ENCODE measurements around the gene NDUFB10.

Gene NDUFB10

DNA sequence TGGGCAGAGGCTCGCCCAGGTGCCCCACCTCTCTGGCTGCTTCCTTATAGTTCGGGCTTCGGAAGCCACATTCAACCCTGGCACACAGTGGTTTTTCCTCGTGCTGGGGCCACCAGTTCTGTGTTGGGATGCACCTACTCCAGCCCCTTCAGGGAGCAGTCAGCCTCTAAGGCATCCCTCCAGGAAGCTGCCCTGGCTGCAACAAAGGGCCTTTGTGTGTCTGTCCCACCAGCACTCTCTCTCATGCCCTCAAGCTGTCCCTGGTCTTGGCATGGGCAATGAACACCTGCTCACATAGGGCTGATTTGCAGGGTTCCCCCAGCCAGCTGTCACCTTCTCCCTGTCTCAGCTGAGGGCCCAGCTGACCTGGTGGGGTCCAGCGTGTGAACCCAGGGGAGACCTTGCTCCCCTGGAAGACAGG is 22.7 kb downstream of the NDUFB10 start:
- no peak for DNase-seq (ENCODE audit: extremely low read depth in 1 of 2, low read depth in 1 of 2)

DNA sequence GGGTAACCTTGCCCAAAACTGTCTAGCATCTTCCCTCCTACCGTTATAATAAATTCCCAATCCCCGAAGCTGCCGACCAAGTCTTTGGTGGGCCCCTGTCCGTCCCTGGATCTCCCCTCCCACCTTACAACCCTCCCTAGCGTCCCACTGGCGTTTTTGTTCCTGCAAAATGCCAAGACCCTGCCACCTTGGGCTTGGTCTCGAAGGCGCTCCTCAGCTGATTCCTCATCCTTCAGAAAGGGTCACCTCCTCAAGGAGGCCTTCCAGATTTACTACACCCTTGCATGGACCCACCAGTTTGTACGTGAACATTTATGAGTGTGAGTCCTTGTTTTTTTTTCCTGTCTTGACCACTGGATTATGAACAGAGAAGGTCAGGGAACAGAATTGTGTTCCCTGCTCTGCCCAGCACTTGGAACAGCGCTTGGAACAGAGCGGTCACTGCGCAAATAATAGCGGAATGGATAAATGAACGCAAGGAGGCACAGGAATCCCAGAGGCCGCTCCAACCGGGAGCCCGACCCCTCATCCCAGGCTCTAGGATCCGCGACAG is 23.7 kb downstream of the NDUFB10 start:
- no peak for DNase-seq (ENCODE audit: extremely low read depth in 1 of 2, low read depth in 1 of 2)

DNA sequence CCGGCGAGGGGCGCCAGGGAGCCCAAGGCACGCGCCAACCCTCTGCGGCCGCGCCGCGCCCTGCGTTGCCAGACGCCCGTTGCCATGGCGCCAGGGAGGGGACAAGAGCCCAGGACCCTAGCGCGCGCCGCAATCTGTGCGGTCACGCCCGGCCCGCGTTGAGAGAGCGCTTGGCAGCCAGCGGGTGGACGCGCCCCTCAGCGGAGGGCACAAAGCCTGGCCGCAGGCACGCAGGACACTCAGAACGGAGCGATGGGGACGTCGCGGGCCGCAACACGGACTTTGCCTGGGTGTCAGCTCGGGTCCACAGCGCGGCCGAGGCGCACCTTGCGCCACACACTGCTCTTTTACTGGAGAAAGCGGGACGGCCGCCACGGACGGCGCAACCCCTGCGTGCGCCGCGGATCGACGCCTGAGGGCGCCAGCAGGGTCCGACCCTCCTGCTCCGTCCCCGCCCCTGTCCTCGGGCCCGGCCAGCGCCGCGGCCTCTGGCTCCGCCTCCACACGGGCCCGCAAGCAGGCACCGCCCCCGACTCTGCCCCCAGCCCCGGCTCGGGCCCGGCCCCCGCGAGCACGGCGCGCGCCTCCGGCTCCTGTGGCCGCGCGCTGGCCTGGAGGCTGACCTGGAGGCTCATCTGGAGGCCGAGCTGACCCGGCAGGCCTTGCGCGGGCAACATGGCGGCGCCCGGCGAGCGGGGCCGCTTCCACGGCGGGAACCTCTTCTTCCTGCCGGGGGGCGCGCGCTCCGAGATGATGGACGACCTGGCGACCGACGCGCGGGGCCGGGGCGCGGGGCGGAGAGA is 24.4 kb downstream of the NDUFB10 start, which contains the start of gene GFER:
Gene GFER (plus strand): TSS at position 650 of the 803 bp plus-strand sequence. CDS start 26 bp downstream, at position 676.
- peak; percentile 64 to 70 for DNase-seq (ENCODE audit: extremely low read depth in 1 of 2, low read depth in 1 of 2)

DNA sequence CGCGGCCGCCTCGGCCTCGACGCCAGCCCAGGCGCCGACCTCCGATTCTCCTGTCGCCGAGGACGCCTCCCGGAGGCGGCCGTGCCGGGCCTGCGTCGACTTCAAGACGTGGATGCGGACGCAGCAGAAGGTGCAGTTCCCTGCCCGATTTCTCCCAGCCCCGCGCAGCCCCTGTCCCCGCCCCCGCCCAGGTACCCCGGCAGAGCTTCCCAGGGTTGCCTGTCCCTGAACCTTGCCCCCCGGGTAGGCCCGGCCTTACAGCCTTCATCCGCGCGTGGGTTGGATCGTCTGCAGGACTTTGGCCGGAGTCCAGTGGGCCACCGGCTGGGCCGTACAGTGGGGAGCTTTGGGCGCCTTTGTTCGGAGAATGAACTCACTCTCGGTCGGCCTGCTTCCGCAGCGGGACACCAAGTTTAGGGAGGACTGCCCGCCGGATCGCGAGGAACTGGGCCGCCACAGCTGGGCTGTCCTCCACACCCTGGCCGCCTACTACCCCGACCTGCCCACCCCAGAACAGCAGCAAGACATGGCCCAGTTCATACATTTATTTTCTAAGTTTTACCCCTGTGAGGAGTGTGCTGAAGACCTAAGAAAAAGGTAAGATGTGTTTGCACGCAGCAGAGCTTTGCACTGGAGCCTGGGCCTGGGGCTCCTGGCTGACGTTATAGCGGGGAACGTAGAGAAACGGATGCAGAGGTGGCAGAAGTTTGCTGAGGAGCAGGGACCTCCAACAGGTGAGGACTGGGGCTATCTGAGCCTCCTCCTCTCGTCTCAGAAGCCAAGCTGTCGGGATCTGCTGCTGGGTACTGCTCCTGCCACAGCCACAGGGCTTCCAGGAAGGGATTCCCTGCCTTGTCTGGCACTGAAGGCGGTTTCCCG is 25.2 kb downstream of the NDUFB10 start:
- DNase-seq (ENCODE audit: extremely low read depth in 1 of 2, low read depth in 1 of 2), result no peak

DNA sequence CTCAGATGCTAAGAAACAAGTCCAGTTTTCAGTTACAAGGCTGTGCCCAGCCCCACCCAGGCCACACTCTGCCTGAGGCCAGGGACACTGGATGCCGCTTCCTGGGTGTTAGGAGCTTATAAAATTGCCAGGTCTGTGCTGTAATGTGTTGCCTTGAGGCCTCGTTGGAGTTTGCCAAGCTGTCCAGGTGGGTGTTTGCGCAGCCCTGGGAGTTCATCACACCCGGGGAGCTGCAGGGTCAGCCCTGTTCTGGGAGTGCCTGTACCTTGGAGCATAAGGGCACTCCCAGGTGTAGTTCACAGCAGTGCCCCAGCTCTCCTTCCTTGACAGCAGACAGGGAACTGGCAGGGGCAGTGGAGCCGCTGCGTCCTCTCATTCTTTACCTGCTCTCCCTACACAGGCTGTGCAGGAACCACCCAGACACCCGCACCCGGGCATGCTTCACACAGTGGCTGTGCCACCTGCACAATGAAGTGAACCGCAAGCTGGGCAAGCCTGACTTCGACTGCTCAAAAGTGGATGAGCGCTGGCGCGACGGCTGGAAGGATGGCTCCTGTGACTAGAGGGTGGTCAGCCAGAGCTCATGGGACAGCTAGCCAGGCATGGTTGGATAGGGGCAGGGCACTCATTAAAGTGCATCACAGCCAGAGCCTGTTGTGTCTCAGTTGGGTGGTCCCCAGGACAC is 26.3 kb downstream of the NDUFB10 start:
- no peak for DNase-seq (ENCODE audit: extremely low read depth in 1 of 2, low read depth in 1 of 2)

DNA sequence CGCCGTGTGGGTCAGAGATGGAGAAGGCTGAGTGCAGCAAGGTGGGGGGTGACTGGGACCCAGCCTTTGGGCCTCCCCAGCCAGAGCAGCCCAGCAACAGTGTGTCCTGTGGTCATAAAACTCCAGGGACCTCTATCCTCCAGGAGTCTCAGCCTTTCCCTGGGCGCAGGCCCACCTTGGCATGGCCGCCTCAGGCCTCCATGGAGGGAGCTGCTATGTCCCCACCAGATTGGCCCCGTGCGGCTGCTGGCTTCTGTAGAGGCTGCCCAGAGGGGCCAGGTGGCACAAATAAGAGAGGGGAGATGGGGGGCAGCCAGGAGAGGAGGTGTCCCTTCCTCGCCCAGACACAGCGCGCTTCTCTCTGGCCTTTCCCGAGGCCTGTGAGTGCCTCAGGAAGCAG is 27.9 kb downstream of the NDUFB10 start:
- no peak for DNase-seq (ENCODE audit: extremely low read depth in 1 of 2, low read depth in 1 of 2)

DNA sequence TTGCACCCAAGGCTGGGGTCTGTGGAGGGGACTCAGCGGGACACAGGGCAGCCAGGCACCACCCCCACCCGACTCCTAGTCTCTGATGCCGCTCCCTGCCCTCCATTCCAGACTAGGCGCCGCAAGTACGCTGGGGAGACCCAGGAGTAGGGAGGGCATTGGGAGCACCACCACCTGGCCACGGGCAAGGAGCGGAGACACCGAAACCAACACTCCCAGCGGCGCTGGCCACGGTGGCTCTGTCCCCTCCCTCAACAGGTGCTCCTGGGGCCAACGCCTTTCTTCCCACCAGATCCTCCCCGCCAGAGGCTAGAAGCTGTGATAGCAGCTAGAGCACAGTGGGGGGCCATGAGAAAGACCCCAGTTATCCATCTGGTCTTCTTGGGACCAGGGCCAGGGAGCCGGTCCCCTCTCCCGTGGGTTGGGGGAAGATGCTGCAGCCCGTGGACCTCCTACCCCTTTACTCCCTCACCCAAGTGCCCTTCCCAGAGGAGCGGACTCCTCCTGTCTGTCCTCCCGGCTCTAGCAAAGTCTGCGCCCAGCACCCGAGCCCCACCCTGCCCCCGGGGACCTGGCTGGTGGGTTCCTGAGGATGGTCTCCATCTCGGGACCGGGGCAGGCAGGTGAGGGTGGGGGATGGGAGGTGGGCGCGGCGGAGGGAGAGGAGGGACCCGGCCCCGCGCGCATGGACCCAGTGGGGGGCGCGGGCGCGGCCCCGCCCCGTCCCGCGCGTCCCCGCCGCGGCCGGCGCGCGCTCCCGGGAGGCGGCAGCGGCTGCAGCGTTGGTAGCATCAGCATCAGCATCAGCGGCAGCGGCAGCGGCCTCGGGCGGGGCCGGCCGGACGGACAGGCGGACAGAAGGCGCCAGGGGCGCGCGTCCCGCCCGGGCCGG is 30.1 kb downstream of the NDUFB10 start, which contains the start of gene SYNGR3:
Gene SYNGR3 (plus strand): TSS at position 762 of the 892 bp plus-strand sequence. CDS start 133 bp downstream, outside the sequence.
- no peak for DNase-seq (ENCODE audit: extremely low read depth in 1 of 2, low read depth in 1 of 2)

DNA sequence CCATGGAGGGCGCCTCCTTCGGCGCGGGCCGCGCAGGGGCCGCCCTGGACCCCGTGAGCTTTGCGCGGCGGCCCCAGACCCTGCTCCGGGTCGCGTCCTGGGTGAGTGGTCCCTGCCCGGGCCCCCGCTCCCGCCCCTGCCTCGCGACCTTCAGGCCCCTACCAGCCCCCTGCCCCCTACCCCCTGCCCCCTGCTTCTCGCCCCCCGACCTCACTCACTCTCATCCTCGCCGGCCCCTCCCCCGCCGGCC is 30.7 kb downstream of the NDUFB10 start:
- no peak for DNase-seq (ENCODE audit: extremely low read depth in 1 of 2, low read depth in 1 of 2)

DNA sequence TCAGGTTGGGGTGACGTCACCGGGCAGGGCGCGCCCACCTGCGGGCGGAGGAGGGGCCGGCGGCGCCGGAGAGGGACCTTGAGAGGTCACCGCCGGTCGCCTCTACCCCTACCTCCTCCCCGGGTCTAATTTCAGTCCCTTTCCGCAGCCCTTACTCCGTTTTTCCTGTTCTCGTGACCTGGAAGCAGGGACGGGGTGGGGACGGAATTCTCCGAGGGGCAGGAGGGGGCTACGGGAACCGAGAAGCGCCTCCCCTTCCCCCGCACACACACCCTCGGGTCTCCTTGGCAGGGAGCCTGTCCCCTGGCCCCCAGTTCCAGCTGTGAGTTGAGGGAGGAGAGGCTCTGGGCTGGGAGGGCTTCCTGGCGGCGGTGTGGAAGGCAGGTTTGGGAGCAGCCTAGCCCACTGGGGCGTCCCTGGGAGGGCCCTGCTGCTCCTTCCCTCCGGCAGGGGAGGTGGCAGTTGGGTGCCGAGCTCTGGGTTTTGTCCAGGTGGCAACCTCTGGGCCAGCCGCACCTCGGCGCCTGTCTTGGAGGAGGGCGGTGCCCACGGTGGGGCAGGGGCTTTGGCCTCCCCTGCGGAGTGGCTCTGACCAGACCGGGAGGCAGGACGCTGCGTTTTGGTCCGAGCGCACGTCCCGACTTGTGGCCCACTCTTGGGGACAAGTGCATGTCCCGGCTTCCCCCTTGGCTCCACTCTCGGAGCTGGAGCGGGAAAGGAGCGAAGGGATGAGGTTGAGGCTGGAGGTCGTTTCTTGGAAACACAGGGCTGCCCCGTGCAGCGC is 31.2 kb downstream of the NDUFB10 start:
- DNase-seq (ENCODE audit: extremely low read depth in 1 of 2, low read depth in 1 of 2), result no peak

DNA sequence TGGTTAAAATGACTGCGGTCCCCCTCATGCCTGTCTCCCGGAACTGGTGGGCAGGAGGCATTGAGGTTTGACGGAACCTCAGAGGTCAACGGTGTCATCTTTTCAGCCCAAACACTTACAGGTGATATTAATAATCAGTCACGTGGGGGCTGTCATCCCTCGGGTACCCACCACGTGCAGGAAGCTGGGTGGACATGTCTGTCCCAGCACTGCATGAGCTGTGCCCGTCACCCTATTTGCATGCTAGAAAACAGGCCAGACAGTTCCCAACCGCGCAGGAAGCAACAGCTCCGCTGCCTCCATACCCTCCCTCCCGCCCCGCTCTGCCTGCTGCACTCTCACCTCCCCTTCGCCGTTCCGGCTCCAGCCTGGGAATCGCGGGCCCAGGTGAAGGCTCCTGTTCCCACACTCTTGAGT is 31.8 kb downstream of the NDUFB10 start:
- DNase-seq (ENCODE audit: extremely low read depth in 1 of 2, low read depth in 1 of 2), result no peak

DNA sequence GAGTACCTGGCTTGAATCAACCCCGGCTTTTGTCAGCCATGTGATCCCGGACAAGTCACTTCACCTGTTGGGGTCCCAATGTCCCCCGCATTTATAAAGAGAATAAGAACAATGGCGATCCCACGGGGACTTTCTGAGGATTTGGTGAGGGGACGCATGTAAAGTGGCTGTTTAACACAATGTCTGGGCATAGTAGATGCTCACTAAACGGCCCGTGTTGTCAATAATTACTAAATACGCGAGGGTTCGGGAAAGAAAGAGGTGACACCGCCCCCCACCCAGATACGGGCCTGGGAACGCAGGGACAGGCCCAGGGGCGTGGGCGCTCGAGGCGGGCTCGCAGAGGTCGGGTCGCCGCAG is 32.2 kb downstream of the NDUFB10 start:
- DNase-seq (ENCODE audit: extremely low read depth in 1 of 2, low read depth in 1 of 2), result no peak

DNA sequence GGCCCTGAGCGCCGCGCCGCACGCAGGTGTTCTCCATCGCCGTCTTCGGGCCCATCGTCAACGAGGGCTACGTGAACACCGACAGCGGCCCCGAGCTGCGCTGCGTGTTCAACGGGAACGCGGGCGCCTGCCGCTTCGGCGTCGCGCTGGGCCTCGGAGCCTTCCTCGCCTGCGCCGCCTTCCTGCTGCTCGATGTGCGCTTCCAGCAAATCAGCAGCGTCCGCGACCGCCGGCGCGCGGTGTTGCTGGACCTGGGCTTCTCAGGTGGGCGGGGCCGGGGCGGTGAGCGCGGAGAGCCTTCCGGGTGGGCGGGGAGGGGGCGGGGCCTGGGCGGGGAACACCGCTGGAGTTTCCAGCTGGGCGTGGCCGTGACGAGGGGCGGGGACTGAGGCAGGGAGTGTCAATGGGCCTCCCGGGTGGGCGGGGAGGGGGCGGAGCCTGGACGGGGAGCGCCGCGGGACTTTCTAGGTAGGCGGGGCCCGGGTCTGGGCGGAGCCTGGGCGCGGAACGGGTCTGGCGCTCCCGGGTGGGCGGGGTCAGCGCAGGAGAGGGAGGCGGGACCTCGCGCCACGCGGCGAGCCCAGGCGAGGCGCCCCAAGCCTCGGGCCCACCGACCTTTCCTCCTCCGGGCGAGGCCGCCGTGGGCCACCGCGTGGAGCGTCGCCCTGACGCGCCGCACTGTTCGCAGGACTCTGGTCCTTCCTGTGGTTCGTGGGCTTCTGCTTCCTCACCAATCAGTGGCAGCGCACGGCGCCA is 32.8 kb downstream of the NDUFB10 start:
- DNase-seq (ENCODE audit: extremely low read depth in 1 of 2, low read depth in 1 of 2), result peak; percentile 92 to 97

DNA sequence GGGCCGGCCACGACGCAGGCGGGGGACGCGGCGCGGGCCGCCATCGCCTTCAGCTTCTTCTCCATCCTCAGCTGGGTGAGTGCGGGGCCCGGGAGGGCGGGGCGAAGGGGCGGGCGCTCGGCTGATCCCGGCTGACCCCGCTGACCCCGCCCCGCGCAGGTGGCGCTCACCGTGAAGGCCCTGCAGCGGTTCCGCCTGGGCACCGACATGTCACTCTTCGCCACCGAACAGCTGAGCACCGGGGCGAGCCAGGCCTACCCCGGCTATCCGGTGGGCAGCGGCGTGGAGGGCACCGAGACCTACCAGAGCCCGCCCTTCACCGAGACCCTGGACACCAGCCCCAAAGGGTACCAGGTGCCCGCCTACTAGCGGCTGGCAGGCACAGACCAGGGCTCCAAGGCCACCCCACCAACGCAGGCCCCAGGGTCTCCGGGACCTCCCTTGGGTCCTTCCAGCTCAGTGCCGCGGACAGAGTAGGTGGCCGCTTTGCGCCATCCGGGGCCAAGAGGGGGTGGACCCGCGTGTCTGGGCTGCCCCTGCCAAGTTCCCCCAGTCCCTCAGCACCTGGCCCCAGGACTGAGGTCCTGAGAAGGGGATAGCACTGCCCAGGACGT is 33.5 kb downstream of the NDUFB10 start:
- no peak for DNase-seq (ENCODE audit: extremely low read depth in 1 of 2, low read depth in 1 of 2)

DNA sequence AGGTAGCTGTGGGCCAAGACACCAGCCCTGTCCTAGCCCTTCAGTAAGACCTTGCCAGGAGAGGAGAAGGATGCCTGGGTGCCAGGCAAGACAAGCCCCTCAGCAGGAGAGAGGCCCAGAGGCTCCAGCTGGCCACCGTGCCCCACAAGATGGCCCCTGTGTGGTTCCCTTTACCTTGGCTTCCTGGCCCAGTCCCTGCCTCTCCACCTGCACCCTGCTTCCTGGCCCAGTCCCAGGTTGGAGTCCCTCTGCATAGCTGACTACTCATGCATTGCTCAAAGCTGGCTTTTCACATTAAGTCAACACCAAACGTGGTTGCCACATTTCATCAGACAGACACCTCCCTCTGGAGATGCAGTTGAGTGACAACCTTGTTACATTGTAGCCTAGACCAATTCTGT is 34.4 kb downstream of the NDUFB10 start:
- no peak for DNase-seq (ENCODE audit: extremely low read depth in 1 of 2, low read depth in 1 of 2)

DNA sequence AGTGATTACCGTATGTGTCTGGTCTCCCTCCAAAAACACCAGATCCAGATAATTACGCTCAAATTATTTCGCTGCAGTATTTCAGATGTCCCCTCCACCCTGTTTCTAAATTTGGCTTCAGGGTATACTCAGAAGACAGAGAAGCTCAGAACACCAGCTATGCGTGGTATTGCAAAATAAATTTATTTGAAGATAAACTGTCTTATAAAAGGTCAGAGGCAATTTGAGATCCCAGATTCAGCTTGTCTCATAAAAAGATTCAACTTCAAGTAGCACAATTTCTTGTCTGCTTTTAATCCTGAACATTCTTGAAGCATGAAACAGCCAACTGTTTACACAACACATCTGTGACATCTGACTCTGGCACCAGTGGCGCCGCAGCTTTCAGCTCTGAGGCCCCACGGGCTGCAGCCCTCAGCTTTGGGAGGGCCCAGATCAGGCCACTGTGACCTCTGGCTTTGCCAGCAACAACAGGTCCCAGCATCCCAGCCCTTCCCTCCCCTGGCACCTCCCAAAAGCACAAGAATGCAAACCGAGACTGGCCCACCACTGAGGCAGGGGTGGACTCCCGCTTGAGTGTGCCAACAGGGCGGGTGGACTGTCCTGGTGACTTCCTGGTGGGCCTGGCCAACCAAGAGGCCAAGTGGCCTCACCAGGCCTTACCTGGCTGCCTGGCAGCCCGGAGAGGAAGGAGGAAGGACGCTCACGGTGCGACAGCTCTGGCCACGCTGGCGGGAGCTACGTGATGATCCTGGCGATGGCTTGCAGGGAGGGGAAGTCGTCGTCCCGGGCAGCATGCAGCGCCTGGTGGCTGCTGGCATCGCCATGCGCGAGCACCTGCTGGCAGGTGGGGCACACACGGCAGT is 38.4 kb downstream of the NDUFB10 start:
- DNase-seq (ENCODE audit: extremely low read depth in 1 of 2, low read depth in 1 of 2), result no peak

DNA sequence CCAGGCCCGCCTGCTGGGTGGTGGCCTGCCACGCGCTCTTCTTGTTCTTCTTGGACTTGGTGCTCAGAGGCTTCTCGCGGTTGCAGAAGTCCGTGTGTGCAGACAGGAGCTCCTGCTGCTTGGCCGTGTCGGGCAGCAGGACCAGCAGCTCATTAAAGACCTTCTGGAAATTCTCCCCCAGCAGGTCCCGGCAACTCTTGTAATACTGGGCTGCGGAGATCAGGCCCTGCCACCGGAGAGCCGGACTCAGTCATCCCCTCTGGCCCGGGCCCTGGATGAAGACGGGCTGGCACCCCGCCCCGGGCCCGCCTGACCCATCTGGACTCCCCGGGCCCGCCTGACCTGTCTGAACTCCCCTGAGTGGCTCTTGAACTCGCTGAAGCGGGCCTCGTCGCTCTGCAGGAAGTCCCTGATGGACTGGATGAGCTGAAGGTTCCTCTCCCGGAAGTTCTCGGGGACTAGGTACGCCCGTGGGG is 39.1 kb downstream of the NDUFB10 start:
- DNase-seq (ENCODE audit: extremely low read depth in 1 of 2, low read depth in 1 of 2), result no peak
